ENCODE measurements around the gene PITHD1.

PITHD1 gene

DNA sequence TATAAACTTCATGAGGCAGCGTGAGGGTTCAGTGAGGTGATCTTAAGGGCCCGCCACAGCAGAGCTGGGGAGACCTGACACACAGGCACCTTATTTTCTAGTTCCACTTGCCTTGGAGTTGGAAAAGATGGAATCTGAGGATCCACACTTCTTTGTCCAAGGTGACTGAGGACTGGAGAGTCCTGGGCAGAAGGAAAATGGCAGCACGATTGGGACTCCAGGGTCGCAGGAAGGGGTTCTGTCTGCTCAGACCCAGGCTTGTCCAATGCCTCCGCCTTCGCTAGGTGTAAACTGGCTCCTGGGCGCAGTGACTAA lies 21.0 kb downstream of the PITHD1 start:
- H3K4me3 ChIP-seq (ENCODE audit: low read length), result peak overlapping the region; percentile 82
- peaks cover 9% of the 10 kb centered on the region; the same call in 1 of the 2 replicates for H3F3A ChIP-seq (ENCODE audit: insufficient read depth, low read length)
- no peaks in the 10 kb centered on the region for H3K27me3 ChIP-seq (replicated peaks; ENCODE audit: insufficient read depth, low read length)
- no peak for DNase-seq
- no peaks in the 10 kb centered on the region for H3K36me3 ChIP-seq (replicated peaks; ENCODE audit: insufficient read depth, low read length)
- H2AFZ ChIP-seq (ENCODE audit: low read length), result no peak overlapping the region
- TF ChIP-seq EZH2phosphoT487 (IDR thresholded peaks at IDR 0.05; ENCODE audit: low read length), result no peak
- TF ChIP-seq EZH2 (optimal IDR thresholded peaks at IDR 0.05; ENCODE audit: low read depth, low read length), result no peak
- TF ChIP-seq, protein P1, sequence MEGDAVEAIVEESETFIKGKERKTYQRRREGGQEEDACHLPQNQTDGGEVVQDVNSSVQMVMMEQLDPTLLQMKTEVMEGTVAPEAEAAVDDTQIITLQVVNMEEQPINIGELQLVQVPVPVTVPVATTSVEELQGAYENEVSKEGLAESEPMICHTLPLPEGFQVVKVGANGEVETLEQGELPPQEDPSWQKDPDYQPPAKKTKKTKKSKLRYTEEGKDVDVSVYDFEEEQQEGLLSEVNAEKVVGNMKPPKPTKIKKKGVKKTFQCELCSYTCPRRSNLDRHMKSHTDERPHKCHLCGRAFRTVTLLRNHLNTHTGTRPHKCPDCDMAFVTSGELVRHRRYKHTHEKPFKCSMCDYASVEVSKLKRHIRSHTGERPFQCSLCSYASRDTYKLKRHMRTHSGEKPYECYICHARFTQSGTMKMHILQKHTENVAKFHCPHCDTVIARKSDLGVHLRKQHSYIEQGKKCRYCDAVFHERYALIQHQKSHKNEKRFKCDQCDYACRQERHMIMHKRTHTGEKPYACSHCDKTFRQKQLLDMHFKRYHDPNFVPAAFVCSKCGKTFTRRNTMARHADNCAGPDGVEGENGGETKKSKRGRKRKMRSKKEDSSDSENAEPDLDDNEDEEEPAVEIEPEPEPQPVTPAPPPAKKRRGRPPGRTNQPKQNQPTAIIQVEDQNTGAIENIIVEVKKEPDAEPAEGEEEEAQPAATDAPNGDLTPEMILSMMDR (IDR thresholded peaks at IDR 0.05; ENCODE audit: low read length), result no peak
- H3K79me2 ChIP-seq (ENCODE audit: low read length), result no peaks in the 10 kb centered on the region
- H3K4me1 ChIP-seq (ENCODE audit: low read length), result peaks cover 12% of the 10 kb centered on the region; the same call in 1 of the 2 replicates
- H3K9me2 ChIP-seq (replicated peaks; ENCODE audit: insufficient read depth, low read length), result no peaks in the 10 kb centered on the region
- no peak overlapping the region for H3K27ac ChIP-seq (ENCODE audit: low read length)
- H3K9me3 ChIP-seq (replicated peaks; ENCODE audit: insufficient read depth, low read length), result no peaks in the 10 kb centered on the region
- no peaks in the 10 kb centered on the region for H4K20me1 ChIP-seq (ENCODE audit: insufficient read depth, low read length)
- peak overlapping the region; percentile 98 for H3K4me2 ChIP-seq (ENCODE audit: low read depth, low read length)
- H3K9ac ChIP-seq (ENCODE audit: low read length), result peak overlapping the region; percentile 91; the same call in 1 of the 2 replicates

GRCh38 chr1:23799570-23800399 lies 21.6 kb downstream of the PITHD1 start:
- Histone ChIP-seq H3K4me1 (ENCODE audit: low read length) (peaks cover 15% of the 10 kb centered on the region), H3K4me2 (ENCODE audit: low read depth, low read length) (peak overlapping the region; percentile 98), H2AFZ (ENCODE audit: low read length) (peak overlapping the region; percentile 93), H3K27ac (ENCODE audit: low read length) (peak overlapping the region; percentile 42; the same call in 1 of the 2 replicates), H3K36me3 (replicated peaks; ENCODE audit: insufficient read depth, low read length) (no peaks in the 10 kb centered on the region), H3K79me2 (ENCODE audit: low read length) (no peaks in the 10 kb centered on the region), H3K4me3 (ENCODE audit: low read length) (peak overlapping the region; percentile 82), H3K9me2 (replicated peaks; ENCODE audit: insufficient read depth, low read length) (no peaks in the 10 kb centered on the region), H3K9me3 (replicated peaks; ENCODE audit: insufficient read depth, low read length) (no peaks in the 10 kb centered on the region), H4K20me1 (ENCODE audit: insufficient read depth, low read length) (no peaks in the 10 kb centered on the region), H3F3A (ENCODE audit: insufficient read depth, low read length) (peaks cover 12% of the 10 kb centered on the region), H3K27me3 (replicated peaks; ENCODE audit: insufficient read depth, low read length) (no peaks in the 10 kb centered on the region), H3K9ac (ENCODE audit: low read length) (peak overlapping the region; percentile 91; the same call in 1 of the 2 replicates)
- DNase-seq, result no peak
- TF ChIP-seq EZH2 (optimal IDR thresholded peaks at IDR 0.05; ENCODE audit: low read depth, low read length), result no peak
- TF ChIP-seq, protein P1 (IDR thresholded peaks at IDR 0.05; ENCODE audit: low read length), result no peak
- no peak for TF ChIP-seq EZH2phosphoT487 (IDR thresholded peaks at IDR 0.05; ENCODE audit: low read length)

DNA sequence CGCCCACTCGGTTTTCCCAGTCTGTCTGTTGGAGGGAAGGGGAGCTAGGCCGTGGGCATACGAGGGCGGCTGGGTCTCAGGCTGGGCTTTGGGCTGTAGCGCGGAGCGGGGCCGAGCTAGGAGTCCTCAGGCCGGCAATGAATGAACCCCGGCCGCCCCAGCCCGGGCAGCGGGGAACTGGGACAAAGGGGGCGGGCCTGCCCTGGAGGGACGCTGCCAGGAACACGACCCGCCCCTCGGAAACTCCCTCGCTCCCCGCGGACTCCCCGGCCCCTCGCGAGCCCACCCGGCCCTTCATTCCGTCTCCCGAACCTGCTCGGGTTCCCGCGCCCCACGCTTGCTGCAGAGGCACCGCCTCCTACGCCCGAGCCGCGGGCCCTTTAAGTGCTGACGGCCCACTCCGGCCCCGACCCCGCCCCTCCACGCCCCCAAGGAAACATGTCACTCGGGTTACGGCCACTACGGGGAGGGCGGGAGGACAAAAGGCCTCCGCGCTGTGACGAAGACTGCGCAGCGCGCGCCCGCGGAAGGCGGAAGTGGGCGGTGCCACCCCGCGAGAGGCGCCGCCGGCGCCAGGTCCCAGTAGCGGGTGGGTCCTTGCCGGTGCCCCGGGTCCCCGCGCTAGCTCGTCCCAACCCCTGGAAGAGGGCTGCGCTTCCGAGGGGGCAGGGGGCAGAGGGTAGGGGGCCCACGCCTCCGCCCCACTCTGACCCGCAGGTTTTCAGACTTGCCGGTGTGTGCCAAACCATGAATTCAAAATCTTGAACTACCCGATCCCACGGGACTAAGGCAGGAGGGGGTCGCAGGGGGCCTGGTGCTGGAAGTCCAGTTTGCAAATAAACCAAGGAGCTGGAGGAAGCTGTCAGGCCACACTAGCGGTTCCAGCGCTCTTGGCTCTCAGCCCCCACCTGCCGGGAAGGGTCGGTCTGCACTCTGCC lies 22.5 kb downstream of the PITHD1 start, which contains the start of gene GALE:
GALE (minus strand) TSS at position 355 of the 938 bp plus-strand sequence. CDS start 1,747 bp downstream, outside the sequence.
- Histone ChIP-seq H3K79me2 (ENCODE audit: low read length) (no peaks in the 10 kb centered on the region), H3K4me1 (ENCODE audit: low read length) (peaks cover 18% of the 10 kb centered on the region), H3F3A (ENCODE audit: insufficient read depth, low read length) (peaks cover 12% of the 10 kb centered on the region), H4K20me1 (ENCODE audit: insufficient read depth, low read length) (no peaks in the 10 kb centered on the region), H3K9me2 (replicated peaks; ENCODE audit: insufficient read depth, low read length) (no peaks in the 10 kb centered on the region), H3K27ac (ENCODE audit: low read length) (peak within 1 kb of the TSS; percentile 45; the same call in 1 of the 2 replicates), H3K9me3 (replicated peaks; ENCODE audit: insufficient read depth, low read length) (no peaks in the 10 kb centered on the region), H3K36me3 (replicated peaks; ENCODE audit: insufficient read depth, low read length) (no peaks in the 10 kb centered on the region), H3K27me3 (replicated peaks; ENCODE audit: insufficient read depth, low read length) (no peaks in the 10 kb centered on the region), H3K9ac (ENCODE audit: low read length) (peak within 1 kb of the TSS; percentile 91), H3K4me3 (ENCODE audit: low read length) (peak within 1 kb of the TSS; percentile 82), H3K4me2 (ENCODE audit: low read depth, low read length) (peak within 1 kb of the TSS; percentile 98), H2AFZ (ENCODE audit: low read length) (peak within 1 kb of the TSS; percentile 93)
- DNase-seq, result peak; percentile 97
- no peak for TF ChIP-seq EZH2 (optimal IDR thresholded peaks at IDR 0.05; ENCODE audit: low read depth, low read length)
- no peak for TF ChIP-seq EZH2phosphoT487 (IDR thresholded peaks at IDR 0.05; ENCODE audit: low read length)
- TF ChIP-seq, protein P1 (IDR thresholded peaks at IDR 0.05; ENCODE audit: low read length), result no peak
